Measurements from ENCODE around the gene STAP1.

DNA sequence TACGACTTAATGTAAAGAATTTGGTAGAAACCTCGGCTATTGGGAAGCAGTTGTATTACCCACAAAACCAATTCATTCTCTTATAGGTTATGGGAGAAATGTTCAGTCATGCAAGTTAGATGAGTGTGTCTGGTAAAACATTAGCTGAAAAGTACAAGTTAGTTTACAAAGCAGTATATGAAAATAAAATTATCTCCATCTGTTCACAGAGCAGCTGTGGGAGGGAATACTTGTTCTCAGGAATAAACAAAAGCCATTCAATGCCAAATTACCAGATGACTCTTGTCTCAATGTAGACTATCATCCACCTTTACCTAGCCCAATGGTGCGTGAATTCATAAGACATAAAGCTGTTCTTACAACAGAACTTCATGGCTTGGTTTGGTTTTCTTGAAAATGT lies 28.6 kb downstream of the STAP1 start:
- TF ChIP-seq, protein P1, sequence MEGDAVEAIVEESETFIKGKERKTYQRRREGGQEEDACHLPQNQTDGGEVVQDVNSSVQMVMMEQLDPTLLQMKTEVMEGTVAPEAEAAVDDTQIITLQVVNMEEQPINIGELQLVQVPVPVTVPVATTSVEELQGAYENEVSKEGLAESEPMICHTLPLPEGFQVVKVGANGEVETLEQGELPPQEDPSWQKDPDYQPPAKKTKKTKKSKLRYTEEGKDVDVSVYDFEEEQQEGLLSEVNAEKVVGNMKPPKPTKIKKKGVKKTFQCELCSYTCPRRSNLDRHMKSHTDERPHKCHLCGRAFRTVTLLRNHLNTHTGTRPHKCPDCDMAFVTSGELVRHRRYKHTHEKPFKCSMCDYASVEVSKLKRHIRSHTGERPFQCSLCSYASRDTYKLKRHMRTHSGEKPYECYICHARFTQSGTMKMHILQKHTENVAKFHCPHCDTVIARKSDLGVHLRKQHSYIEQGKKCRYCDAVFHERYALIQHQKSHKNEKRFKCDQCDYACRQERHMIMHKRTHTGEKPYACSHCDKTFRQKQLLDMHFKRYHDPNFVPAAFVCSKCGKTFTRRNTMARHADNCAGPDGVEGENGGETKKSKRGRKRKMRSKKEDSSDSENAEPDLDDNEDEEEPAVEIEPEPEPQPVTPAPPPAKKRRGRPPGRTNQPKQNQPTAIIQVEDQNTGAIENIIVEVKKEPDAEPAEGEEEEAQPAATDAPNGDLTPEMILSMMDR (IDR thresholded peaks at IDR 0.05 in 2 of 3, conservative IDR thresholded peaks at IDR 0.05 in 1 of 3; ENCODE audit: borderline replicate concordance in 1 of 3, insufficient read depth in 1 of 3, low read depth in 2 of 3, low read length in 2 of 3), result no peak
- TF ChIP-seq EGR1 (IDR thresholded peaks at IDR 0.05; ENCODE audit: low read depth), result no peak
- TF ChIP-seq POLR2AphosphoS5 (IDR thresholded peaks at IDR 0.05; ENCODE audit: low read depth, low read length), result no peak
- TF ChIP-seq EZH2phosphoT487 (IDR thresholded peaks at IDR 0.05; ENCODE audit: borderline replicate concordance), result no peak
- no peak for TF ChIP-seq RAD21 (IDR thresholded peaks at IDR 0.05; ENCODE audit: low read depth)
- no peak for TF ChIP-seq YY1 (IDR thresholded peaks at IDR 0.05; ENCODE audit: extremely low read depth, insufficient replicate concordance, low read depth, low read length)
- TF ChIP-seq, protein P2, sequence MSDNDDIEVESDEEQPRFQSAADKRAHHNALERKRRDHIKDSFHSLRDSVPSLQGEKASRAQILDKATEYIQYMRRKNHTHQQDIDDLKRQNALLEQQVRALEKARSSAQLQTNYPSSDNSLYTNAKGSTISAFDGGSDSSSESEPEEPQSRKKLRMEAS (IDR thresholded peaks at IDR 0.05), result no peak
- no peak for TF ChIP-seq POLR2A (IDR thresholded peaks at IDR 0.05; ENCODE audit: borderline replicate concordance, extremely low read depth, insufficient read depth, insufficient read length)
- TF ChIP-seq SIN3A (IDR thresholded peaks at IDR 0.05; ENCODE audit: low read depth), result no peak
- no peak for TF ChIP-seq EZH2 (IDR thresholded peaks at IDR 0.05)
- TF ChIP-seq, protein P3, sequence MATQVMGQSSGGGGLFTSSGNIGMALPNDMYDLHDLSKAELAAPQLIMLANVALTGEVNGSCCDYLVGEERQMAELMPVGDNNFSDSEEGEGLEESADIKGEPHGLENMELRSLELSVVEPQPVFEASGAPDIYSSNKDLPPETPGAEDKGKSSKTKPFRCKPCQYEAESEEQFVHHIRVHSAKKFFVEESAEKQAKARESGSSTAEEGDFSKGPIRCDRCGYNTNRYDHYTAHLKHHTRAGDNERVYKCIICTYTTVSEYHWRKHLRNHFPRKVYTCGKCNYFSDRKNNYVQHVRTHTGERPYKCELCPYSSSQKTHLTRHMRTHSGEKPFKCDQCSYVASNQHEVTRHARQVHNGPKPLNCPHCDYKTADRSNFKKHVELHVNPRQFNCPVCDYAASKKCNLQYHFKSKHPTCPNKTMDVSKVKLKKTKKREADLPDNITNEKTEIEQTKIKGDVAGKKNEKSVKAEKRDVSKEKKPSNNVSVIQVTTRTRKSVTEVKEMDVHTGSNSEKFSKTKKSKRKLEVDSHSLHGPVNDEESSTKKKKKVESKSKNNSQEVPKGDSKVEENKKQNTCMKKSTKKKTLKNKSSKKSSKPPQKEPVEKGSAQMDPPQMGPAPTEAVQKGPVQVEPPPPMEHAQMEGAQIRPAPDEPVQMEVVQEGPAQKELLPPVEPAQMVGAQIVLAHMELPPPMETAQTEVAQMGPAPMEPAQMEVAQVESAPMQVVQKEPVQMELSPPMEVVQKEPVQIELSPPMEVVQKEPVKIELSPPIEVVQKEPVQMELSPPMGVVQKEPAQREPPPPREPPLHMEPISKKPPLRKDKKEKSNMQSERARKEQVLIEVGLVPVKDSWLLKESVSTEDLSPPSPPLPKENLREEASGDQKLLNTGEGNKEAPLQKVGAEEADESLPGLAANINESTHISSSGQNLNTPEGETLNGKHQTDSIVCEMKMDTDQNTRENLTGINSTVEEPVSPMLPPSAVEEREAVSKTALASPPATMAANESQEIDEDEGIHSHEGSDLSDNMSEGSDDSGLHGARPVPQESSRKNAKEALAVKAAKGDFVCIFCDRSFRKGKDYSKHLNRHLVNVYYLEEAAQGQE (IDR thresholded peaks at IDR 0.05; ENCODE audit: low read depth), result no peak
- TF ChIP-seq SP1 (IDR thresholded peaks at IDR 0.05; ENCODE audit: low read depth), result no peak
- TF ChIP-seq, protein P4, sequence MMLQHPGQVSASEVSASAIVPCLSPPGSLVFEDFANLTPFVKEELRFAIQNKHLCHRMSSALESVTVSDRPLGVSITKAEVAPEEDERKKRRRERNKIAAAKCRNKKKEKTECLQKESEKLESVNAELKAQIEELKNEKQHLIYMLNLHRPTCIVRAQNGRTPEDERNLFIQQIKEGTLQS (IDR thresholded peaks at IDR 0.05), result no peak
- TF ChIP-seq ZNF274 (IDR thresholded peaks at IDR 0.05; ENCODE audit: low read depth, low read length), result no peak

Measured in HCT116 (cell line).